Gastrocnemius medialis (tissue), 4 donors: ENCODE results near the gene RYR2.

Source experiments
- CTCF ChIP-seq, 5 experiments: fragments of 450-650 bp in 3 of 5; fragments of 200-600 bp in 2 of 5; sonication (generic) in 2 of 5; IDR thresholded peaks in 4 of 5; conservative IDR thresholded peaks in 1 of 5; 1 replicate in 4 of 5; 2 replicates in 1 of 5; pipeline ENCODE4 v1.5.1; 2016 to 2019; ENCODE audit warnings: antibody characterized with exemption in 5 of 5, mild to moderate bottlenecking in 3 of 5, moderate library complexity in 3 of 5
- POLR2A ChIP-seq, 2 donors: fragments of 450-650 bp; IDR thresholded peaks; one replicate each; pipeline ENCODE4 v1.6.1; 2017; ENCODE audit warnings: antibody characterized with exemption in 2 of 2, mild to moderate bottlenecking in 2 of 2, moderate library complexity in 2 of 2

- no peak for TF ChIP-seq CTCF (IDR thresholded peaks at IDR 0.05 in 4 of 5, conservative IDR thresholded peaks at IDR 0.05 in 1 of 5)
- TF ChIP-seq POLR2A (IDR thresholded peaks at IDR 0.05), result no peak
Measured at GRCh38 chr1:237858992-237859391, 817.0 kb downstream of the RYR2 start.
